Measurements from ENCODE around the gene DNAJC4. TPM values are rescaled to one million over a fixed set of nuclear protein-coding genes. Genes with fewer than 3 reads are reported as not detected.

The DNAJC4 gene, protein sequence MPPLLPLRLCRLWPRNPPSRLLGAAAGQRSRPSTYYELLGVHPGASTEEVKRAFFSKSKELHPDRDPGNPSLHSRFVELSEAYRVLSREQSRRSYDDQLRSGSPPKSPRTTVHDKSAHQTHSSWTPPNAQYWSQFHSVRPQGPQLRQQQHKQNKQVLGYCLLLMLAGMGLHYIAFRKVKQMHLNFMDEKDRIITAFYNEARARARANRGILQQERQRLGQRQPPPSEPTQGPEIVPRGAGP
- 24.5 and 25.8 TPM in 2 replicates for total RNA-seq

DNA sequence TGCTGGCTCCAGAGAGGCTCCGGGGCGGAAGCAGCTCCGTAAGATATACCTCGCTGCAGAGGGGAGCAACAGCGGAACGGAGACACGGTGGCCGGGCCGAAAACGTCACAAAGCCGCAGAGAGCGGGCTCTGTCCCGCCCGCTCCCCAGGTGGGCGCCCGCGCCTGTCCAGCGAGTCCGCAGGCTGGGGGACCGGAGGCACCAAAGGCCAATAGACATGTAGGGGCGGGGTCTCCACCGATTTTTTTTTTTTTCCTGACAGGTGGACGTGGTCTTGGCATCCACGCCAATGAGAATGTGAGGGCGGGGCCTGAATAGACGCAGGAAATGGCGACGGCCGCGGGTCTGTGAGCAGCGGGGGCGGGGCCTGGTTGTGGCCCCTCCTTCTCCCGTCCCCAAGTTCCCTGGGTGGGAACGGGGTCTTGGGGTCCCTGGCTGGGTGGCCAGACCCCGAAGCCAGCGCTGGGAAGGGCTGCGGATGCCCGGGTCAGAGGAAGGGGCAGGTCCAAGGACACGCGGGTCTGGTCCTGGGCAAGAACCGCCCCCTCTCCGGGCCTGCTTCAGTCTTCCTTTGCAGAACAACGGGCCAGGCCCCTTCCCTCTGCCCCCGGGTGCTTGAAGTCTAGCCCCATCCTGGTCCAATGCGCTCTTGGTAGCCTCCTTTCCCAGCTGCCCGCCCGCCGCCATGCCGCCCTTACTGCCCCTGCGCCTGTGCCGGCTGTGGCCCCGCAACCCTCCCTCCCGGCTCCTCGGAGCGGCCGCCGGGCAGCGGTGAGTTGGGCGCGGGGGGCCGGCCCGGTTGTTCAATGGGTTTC, at the start of gene DNAJC4:
DNAJC4 (plus strand) TSS at position 378 of the 814 bp plus-strand sequence; CDS start at position 685, 307 bp downstream.
- Mint-ChIP-seq H3K9me3 (no peaks in the 10 kb centered on the region), H3K4me3 (ENCODE audit: low read depth) (peak within 1 kb of the TSS; percentile 84), H3K4me1 (ENCODE audit: low read depth) (peaks cover 26% of the 10 kb centered on the region), H3K36me3 (ENCODE audit: low read depth) (peaks cover 3% of the 10 kb centered on the region), H3K27me3 (ENCODE audit: low read depth) (no peaks in the 10 kb centered on the region), H3K27ac (peak within 1 kb of the TSS; percentile 81)
- peak; percentile 89 for DNase-seq (ENCODE audit: low spot score)
- intact Hi-C loops (cut with micrococcal nuclease): no loop called here

DNA sequence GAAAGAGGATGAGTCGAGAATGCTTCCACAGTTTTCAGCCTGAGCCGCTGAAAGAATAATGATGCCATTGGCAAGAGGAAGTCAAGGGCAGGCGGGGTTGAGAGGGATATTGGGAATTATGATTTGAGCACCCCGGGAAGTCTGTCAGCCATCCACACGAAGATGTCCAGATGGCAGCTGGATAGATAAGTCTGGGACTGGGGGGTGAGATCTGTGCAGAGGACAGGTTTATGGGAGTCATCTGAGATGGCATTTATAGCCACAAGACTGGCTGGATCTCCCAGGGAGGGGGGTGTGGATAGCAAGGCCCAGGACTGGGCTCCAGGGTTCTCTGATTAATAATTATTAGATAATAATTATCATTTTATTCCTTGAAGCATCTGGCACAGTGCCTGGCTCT, 49.5 kb upstream of the DNAJC4 start:
- intact Hi-C loops (cut with micrococcal nuclease): no loop called here
- no peaks in the 10 kb centered on the region for H3K27me3 Mint-ChIP-seq (ENCODE audit: low read depth)
- no peak for DNase-seq (ENCODE audit: low spot score)

DNA sequence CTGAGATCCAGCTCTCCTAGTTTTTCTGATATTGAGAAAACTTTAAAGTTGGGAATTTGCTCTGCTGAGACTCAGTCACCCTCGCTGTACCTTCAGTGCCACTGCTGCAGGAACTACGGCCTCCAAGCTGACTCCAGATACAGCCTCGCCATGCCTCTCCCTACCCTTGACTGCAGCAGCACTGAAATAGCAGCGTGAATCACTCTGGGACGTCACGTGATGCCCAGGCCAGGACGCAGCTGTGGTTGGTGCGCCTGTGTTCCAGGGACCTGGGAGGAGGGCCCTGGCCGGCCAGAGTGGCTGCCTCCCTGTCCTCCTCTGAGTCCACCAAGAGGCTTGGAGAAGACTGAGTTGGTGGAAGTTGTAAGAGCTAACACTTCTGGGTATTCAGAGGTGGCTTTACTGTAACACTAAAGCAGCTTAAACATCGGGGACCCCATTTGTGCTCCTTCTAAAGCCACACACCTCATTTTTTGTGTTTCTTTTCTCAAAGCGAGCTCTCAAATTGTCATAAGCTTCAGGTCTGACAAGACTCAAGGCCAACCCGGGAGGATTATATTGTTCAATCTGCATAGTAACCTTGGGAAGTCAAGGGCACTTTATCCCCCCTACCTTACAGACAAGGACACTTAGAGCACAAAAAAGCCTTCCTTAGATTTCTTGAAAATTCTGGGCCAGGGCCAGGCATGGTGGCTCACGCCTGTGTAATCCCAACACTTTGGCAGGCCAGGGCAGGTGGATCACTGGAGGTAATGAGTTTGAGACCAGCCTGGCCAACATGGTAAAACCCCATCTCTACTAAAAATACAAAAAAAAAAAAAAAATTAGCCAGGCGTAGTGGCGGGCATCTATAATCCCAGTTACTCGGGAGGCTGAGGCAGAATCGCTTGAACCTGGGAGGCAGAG, 48.6 kb upstream of the DNAJC4 start:
- intact Hi-C loops (cut with micrococcal nuclease): no loop called here
- no peak overlapping the region for H3K27ac Mint-ChIP-seq
- H3K9me3 Mint-ChIP-seq: no peaks in the 10 kb centered on the region
- peaks cover 17% of the 10 kb centered on the region for H3K36me3 Mint-ChIP-seq (ENCODE audit: low read depth)
- H3K4me1 Mint-ChIP-seq (ENCODE audit: low read depth): peaks cover 33% of the 10 kb centered on the region
- no peaks in the 10 kb centered on the region for H3K27me3 Mint-ChIP-seq (ENCODE audit: low read depth)
- DNase-seq (ENCODE audit: low spot score): peak; percentile 44
- H3K4me3 Mint-ChIP-seq (ENCODE audit: low read depth): no peak overlapping the region

More for the DNA sequence above, 49.5 kb upstream of the DNAJC4 start:
- H3K36me3 Mint-ChIP-seq (ENCODE audit: low read depth): peaks cover 15% of the 10 kb centered on the region
- H3K4me3 Mint-ChIP-seq (ENCODE audit: low read depth): no peak overlapping the region
- H3K4me1 Mint-ChIP-seq (ENCODE audit: low read depth): peaks cover 35% of the 10 kb centered on the region
- H3K27ac Mint-ChIP-seq: no peak overlapping the region
- no peaks in the 10 kb centered on the region for H3K9me3 Mint-ChIP-seq

DNA sequence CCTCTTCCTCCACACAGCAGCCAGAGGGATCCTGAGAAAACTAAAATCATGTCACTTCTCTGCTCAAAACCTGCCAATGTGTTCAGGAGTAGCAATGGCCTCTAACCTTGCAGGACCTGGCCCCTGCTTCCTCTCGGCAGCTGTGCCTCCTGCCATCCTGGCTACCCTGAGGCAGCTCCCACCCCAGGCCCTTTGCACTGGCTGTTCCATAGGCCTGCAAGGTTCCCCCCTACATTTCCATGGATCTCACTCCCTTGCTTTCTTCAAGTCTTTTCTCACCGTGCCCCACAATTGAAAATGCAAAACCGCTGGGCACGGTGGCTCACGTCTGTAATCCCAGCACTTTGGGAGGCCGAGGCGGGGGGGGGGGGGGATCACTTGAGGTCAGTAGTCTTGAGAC, 46.5 kb upstream of the DNAJC4 start:
- peaks cover 25% of the 10 kb centered on the region for H3K4me1 Mint-ChIP-seq (ENCODE audit: low read depth)
- H3K4me3 Mint-ChIP-seq (ENCODE audit: low read depth): peak overlapping the region; percentile 62

DNA sequence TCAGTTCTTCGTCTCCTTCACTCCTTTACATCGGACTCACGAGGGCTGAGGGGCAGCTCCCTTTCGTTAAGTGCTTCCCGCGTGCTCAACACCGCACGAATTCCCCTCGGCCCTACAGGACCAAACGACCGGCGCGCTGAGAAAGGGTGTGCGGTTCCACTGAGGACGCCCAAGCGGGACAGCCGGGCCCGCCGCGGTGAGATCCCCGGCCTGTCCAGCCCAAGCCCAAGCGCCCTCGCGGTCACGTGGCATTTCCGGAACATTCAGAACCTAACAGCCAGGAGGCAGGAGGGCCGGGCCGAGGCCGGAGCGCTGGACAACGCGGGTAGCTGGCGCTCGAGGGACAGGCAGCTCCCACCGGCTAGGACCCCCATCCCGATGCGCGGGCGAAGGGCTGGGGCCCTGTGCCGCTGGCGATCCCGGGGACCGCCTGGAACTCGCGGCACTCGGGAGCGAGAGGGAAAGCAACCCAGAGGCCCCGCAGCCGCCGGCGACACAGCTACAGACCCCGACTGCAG, 45.1 kb upstream of the DNAJC4 start:
- peaks cover 30% of the 10 kb centered on the region for H3K4me1 Mint-ChIP-seq (ENCODE audit: low read depth)
- intact Hi-C loops (cut with micrococcal nuclease): loop anchor here (2.0 to 5.0 kb wide), 2 partner anchors 18 to 42 kb away; partner anchors contain the start of genes MACROD1, NUDT22 and TRPT1
- no peaks in the 10 kb centered on the region for H3K9me3 Mint-ChIP-seq
- peak overlapping the region; percentile 94 for H3K4me3 Mint-ChIP-seq (ENCODE audit: low read depth)
- H3K27ac Mint-ChIP-seq: peak overlapping the region; percentile 91
- DNase-seq (ENCODE audit: low spot score): no peak
- no peaks in the 10 kb centered on the region for H3K27me3 Mint-ChIP-seq (ENCODE audit: low read depth)
- peaks cover 28% of the 10 kb centered on the region for H3K36me3 Mint-ChIP-seq (ENCODE audit: low read depth)

More for the DNA sequence above, 46.5 kb upstream of the DNAJC4 start:
- Mint-ChIP-seq H3K9me3 (no peaks in the 10 kb centered on the region), H3K27ac (no peak overlapping the region), H3K27me3 (ENCODE audit: low read depth) (no peaks in the 10 kb centered on the region), H3K36me3 (ENCODE audit: low read depth) (peaks cover 19% of the 10 kb centered on the region)
- DNase-seq (ENCODE audit: low spot score): no peak
- intact Hi-C loops (cut with micrococcal nuclease): loop anchor here (1.0 to 2.0 kb wide), 2 partner anchors 17 to 62 kb away; partner anchors contain the start of genes MACROD1 and PPP1R14B

DNA sequence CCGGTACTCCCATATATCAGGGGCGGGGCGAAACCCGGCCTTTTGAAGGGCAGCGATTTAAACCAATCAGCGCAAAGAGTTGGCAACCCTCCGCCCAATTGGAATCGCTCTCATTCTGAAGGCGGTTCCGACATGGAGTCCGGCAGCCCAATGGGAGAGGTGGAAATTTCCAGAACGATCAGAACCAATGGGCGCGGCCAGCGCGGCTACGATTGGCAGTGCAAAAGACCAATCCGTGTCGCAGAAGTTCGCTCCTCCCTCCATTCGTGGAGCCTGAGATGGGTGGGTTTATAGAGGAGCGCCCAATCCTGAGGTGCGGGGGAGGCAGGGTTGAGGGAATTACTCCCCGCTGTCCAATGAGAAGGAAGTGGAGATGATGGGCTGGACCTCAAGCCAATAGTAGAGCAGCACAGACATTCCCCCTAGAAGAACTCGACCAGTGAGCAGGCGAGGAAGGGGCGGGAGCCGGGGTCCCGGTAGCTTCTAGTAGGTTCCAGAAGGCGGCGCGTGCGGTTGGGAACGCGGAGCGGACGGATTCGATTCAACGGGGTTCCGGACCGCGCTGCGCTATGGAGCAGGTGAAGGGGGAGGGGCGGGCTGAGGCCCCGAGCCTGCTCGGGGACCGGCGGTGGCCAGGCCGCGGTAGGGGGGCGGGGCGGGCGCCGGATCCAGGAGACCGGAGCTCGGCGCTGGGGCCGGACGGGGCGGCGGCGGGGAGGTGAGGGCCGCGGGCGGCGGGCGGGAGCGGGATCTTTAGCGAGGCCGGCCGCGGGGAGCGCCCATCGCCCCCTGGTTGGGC, 44.5 kb upstream of the DNAJC4 start, which contains the start of gene STIP1:
STIP1 (plus strand) TSS at position 479 of the 799 bp plus-strand sequence; CDS start at position 570, 91 bp downstream.
- peak; percentile 99 for DNase-seq (ENCODE audit: low spot score)
- H3K4me3 Mint-ChIP-seq (ENCODE audit: low read depth): peak within 1 kb of the TSS; percentile 94
- peaks cover 33% of the 10 kb centered on the region for H3K4me1 Mint-ChIP-seq (ENCODE audit: low read depth)
- H3K27me3 Mint-ChIP-seq (ENCODE audit: low read depth): no peaks in the 10 kb centered on the region
- H3K9me3 Mint-ChIP-seq: no peaks in the 10 kb centered on the region
- peaks cover 34% of the 10 kb centered on the region for H3K36me3 Mint-ChIP-seq (ENCODE audit: low read depth)
- peak within 1 kb of the TSS; percentile 98 for H3K27ac Mint-ChIP-seq
- intact Hi-C loops (cut with micrococcal nuclease): loop anchor here (1.0 to 5.0 kb wide), 5 partner anchors 19 to 119 kb away; partner anchors contain the start of genes ESRRA, FKBP2, MACROD1 and NUDT22

DNA sequence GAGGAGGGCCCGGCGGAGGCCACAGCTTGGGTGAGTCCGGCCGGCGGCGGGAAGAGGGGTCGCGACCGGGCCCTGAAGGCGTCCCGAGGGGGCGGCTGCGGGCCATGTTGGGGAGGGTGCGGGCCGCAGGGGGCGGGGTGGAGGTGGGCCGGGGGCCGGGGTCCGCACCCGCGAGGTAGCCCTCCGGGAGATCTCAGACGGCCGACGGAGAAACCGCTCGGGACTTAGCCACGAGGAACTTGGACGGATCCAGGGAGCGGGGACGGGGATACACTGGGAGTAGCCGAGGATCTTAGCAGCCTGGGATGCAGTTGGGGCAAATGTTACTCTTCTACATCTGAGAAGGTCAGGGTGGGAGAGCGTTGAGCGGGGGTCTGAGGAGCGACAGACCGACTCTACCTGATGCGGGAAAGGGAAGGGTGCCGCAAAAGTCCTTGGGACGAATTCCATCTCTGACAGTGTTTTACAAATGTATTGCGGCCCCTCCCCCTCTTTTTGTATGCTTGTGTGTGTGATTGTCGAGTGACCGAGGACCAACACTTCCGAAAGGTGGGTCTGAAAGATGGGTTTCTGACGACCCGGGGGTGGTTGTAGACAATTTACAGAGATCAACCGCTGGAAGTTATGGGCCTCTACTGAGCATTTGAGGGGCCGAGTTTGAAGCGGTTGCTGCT, 43.7 kb upstream of the DNAJC4 start:
- Mint-ChIP-seq H3K27ac (no peak overlapping the region), H3K27me3 (ENCODE audit: low read depth) (no peaks in the 10 kb centered on the region), H3K36me3 (ENCODE audit: low read depth) (peaks cover 38% of the 10 kb centered on the region), H3K9me3 (no peaks in the 10 kb centered on the region), H3K4me3 (ENCODE audit: low read depth) (no peak overlapping the region), H3K4me1 (ENCODE audit: low read depth) (peaks cover 29% of the 10 kb centered on the region)
- intact Hi-C loops (cut with micrococcal nuclease): loop anchor here (1.0 to 5.0 kb wide), 5 partner anchors 21 to 118 kb away; partner anchors contain the start of genes ESRRA, FKBP2, NUDT22 and TRPT1
- peak; percentile 42 for DNase-seq (ENCODE audit: low spot score)

DNA sequence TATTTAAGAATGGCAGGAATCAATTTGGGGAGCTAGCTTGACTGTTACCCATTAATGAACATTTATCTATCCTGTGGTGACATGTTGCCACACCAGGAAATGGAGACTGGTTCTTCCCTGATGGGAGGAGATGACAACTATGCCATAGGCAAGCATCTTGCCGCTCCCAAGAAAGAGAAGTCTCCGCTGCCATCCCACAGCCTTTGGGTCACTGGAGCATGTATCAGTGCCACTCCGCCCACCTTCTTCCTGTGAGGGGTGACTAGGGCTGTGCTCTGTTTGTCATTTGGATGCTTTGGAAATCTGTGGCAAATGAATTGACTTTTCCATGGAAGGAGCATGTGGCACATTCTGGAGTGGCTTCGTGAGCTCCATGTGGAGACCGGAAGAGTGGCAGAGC, 37.9 kb upstream of the DNAJC4 start:
- intact Hi-C loops (cut with micrococcal nuclease): no loop called here
- DNase-seq (ENCODE audit: low spot score): no peak
- H3K4me1 Mint-ChIP-seq (ENCODE audit: low read depth): peaks cover 20% of the 10 kb centered on the region
- H3K27ac Mint-ChIP-seq: no peak overlapping the region
- H3K27me3 Mint-ChIP-seq (ENCODE audit: low read depth): no peaks in the 10 kb centered on the region
- no peak overlapping the region for H3K4me3 Mint-ChIP-seq (ENCODE audit: low read depth)
- H3K9me3 Mint-ChIP-seq: no peaks in the 10 kb centered on the region
- H3K36me3 Mint-ChIP-seq (ENCODE audit: low read depth): peaks cover 84% of the 10 kb centered on the region

DNA sequence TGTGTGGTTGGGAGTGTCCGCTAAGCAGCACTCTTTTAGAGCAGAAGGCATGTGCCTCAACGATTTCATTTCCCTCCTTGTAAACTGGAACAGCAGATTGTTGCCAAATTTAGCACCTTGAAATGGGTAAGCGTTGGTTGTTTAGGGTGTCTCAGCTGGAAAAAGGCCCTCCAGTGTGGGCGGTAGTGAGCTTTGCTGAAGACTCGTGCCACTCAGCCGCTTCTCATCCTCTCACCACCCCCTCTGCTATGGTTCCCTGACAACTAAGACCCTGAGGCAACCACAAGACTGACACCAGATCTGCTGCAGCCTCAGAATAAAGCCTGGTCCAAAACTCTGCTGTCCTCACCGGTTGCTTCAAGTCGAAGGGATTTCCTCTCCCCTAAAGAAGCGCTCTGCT, 33.7 kb upstream of the DNAJC4 start:
- H3K27me3 Mint-ChIP-seq (ENCODE audit: low read depth): no peaks in the 10 kb centered on the region
- intact Hi-C loops (cut with micrococcal nuclease): no loop called here
- no peak overlapping the region for H3K4me3 Mint-ChIP-seq (ENCODE audit: low read depth)
- no peak for DNase-seq (ENCODE audit: low spot score)
- peaks cover 8% of the 10 kb centered on the region for H3K4me1 Mint-ChIP-seq (ENCODE audit: low read depth)
- peaks cover 80% of the 10 kb centered on the region for H3K36me3 Mint-ChIP-seq (ENCODE audit: low read depth)
- no peak overlapping the region for H3K27ac Mint-ChIP-seq
- H3K9me3 Mint-ChIP-seq: no peaks in the 10 kb centered on the region

DNA sequence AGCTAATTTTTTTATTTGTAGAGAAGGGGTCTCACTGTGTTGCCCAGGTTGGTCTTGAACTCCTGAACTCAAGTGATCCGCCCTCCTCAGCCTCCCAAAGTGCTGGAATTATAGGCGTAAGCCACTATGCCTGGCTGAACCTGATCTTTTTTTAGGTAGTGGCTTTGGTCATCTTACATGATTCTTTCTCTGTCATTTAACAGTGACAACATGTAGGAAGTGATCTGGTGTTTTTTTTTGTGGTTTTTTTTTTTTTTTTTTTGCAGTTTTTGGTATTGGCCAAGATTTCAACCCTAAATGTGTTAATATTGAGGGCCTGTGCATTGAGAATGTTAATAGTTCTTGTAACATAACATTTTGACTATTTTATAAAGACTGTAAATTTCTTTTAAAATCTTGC, 31.8 kb upstream of the DNAJC4 start:
- intact Hi-C loops (cut with micrococcal nuclease): no loop called here
- H3K36me3 Mint-ChIP-seq (ENCODE audit: low read depth): peaks cover 81% of the 10 kb centered on the region
- no peak for DNase-seq (ENCODE audit: low spot score)
- H3K4me3 Mint-ChIP-seq (ENCODE audit: low read depth): no peak overlapping the region
- H3K27me3 Mint-ChIP-seq (ENCODE audit: low read depth): no peaks in the 10 kb centered on the region
- H3K4me1 Mint-ChIP-seq (ENCODE audit: low read depth): peaks cover 10% of the 10 kb centered on the region
- no peaks in the 10 kb centered on the region for H3K9me3 Mint-ChIP-seq
- H3K27ac Mint-ChIP-seq: no peak overlapping the region

DNA sequence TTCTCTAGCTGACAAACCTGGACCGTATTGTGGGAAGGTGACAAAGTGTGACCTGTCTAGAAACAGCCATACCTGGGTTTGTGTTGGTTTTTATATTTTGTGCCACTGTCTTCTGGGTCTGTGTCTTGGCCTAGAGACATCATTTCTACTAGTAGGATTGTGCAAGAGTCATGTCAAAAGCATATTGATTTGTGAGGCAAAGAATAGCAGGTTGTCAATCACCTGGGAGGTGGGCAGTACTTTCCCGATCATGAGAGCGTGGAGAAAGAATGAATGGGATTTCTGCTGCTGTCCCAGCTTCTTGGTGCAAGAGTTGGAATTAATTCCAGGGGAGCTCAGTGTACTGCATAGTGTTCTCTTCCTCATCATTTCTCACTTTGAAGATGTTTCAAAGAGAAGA, 28.8 kb upstream of the DNAJC4 start:
- intact Hi-C loops (cut with micrococcal nuclease): no loop called here
- peaks cover 81% of the 10 kb centered on the region for H3K36me3 Mint-ChIP-seq (ENCODE audit: low read depth)
- peaks cover 20% of the 10 kb centered on the region for H3K4me1 Mint-ChIP-seq (ENCODE audit: low read depth)
- no peaks in the 10 kb centered on the region for H3K9me3 Mint-ChIP-seq
- no peak overlapping the region for H3K4me3 Mint-ChIP-seq (ENCODE audit: low read depth)
- H3K27me3 Mint-ChIP-seq (ENCODE audit: low read depth): no peaks in the 10 kb centered on the region
- no peak overlapping the region for H3K27ac Mint-ChIP-seq
- no peak for DNase-seq (ENCODE audit: low spot score)
